Transverse colon (tissue), 4 donors: ENCODE measurements around the gene BCAN. TPM values are rescaled to one million over a fixed set of nuclear protein-coding genes. Genes with fewer than 3 reads are reported as not detected.

ENCODE experiments used
- DNase-seq: peaks from one replicate; pipeline ENCODE4 v3.0.0-alpha.2; 2019
- H3K27ac ChIP-seq, 4 donors: fragments of 200-600 bp; sonication (generic); 2 replicates each; pipeline ENCODE4 v1.5.1; 2016 to 2018; ENCODE audit warnings: inconsistent platforms in 4 of 4
- H3K27me3 ChIP-seq: fragments of 200-600 bp; sonication (generic); 2 replicates; pipeline ENCODE4 v1.5.1; 2017; ENCODE audit warnings: inconsistent platforms
- H3K36me3 ChIP-seq, 4 donors: fragments of 200-600 bp; sonication (generic); 2 replicates each; pipeline ENCODE4 v1.5.1; 2017 to 2019; ENCODE audit warnings: inconsistent platforms in 4 of 4
- H3K4me1 ChIP-seq, 4 donors: fragments of 200-600 bp; sonication (generic); 2 replicates each; pipeline ENCODE4 v1.5.1; 2017 to 2020; ENCODE audit warnings: inconsistent platforms in 4 of 4
- H3K4me3 ChIP-seq, 4 donors: fragments of 200-600 bp; sonication (generic); 1 replicate in 1 of 4; 2 replicates in 3 of 4; pipeline versions ENCODE4 v1.5.1 to v1.6.1; 2017 to 2019; ENCODE audit warnings: inconsistent platforms in 4 of 4
- H3K9me3 ChIP-seq, 2 donors: fragments of 200-600 bp; sonication (generic); 2 replicates each; pipeline ENCODE4 v1.5.1; 2017 to 2019; ENCODE audit warnings: inconsistent platforms in 2 of 2
- EP300 ChIP-seq: sonication (generic); formaldehyde crosslinking; IDR thresholded peaks from one replicate; pipeline ENCODE4 v1.6.1; 2017; ENCODE audit warnings: antibody characterized with exemption, low read depth
- POLR2A ChIP-seq: fragments of 450-650 bp; IDR thresholded peaks from one replicate; pipeline ENCODE4 v1.6.1; 2016; ENCODE audit warnings: antibody characterized with exemption, mild to moderate bottlenecking, moderate library complexity
- POLR2AphosphoS5 ChIP-seq, 3 donors: sonication (generic); formaldehyde crosslinking; IDR thresholded peaks; one replicate each; pipeline ENCODE4 v1.6.1; 2016; ENCODE audit warnings: antibody characterized with exemption in 3 of 3
- WGBS, 2 donors: methylation state at CpG; one replicate each; pipeline ENCODE4 v1.1.5; 2018; ENCODE audit warnings: low coverage in 1 of 2; 5-methylcytosine and 5-hydroxymethylcytosine counted together
- in situ Hi-C, 4 donors: fragments of 200-750 bp; cut with MboI; loops; one replicate each; pipeline versions ENCODE4 v1.15.0 to v1.15.1; 2017; ENCODE audit warnings: low sequenced_read_pairs in 3 of 4, low pct_ligation_motif_present in 1 of 4, low pct_unique_long_range_greater_than_20kb in 1 of 4
- intact Hi-C: fragments of 100-400 bp; cut with DNase I; formaldehyde crosslinking; loops from one replicate; pipeline ENCODE4 v1.15.1; 2023; ENCODE audit warnings: low total_unique reads
- total RNA-seq, 4 donors: library from RNA; depleted of rRNA; stranded (reverse); fragments of >200 nt; gene quantifications; one replicate each; pipeline ENCODE4 v1.1.0, GENCODE V29; 2016
- TF ChIP-seq, protein P1 (sequence below), 5 experiments: fragments of 200-600 bp in 3 of 5; fragments of 450-650 bp in 2 of 5; sonication (generic) in 3 of 5; IDR thresholded peaks; 1 replicate in 2 of 5; 2 replicates in 3 of 5; pipeline ENCODE4 v1.5.1; 2016 to 2017; ENCODE audit warnings: antibody characterized with exemption in 5 of 5, inconsistent platforms in 3 of 5, mild to moderate bottlenecking in 2 of 5, moderate library complexity in 1 of 5

Gene BCAN
- total RNA-seq, 4 donors from 2014 or later: 0.55 to 0.95 TPM; not detected in 2

DNA sequence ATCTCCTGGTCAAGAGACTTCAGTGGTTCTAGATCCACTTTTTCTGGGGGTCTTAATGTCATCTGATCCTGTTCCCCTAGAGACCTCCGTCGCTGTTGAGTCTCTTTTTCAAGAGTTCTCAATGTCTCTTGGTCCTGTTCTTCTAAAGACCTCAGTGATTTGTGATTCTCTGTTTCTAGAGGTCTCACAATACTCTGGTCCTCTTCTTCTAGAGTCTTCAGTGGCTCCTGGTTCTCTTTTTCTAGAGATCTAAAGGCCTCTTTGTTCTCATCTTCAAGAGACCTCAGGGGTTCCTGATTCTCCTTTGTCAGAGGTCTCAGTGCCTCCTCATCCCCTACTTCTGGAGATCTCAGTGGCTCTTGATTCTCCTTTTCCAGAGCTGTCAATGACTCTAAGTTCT is 29.9 kb downstream of the BCAN start:
- in situ Hi-C loops (no loop called here), intact Hi-C loops (no loop called here)
- H3K36me3 ChIP-seq: no peaks in the 10 kb centered on the region
- H3K27me3 ChIP-seq: peaks cover 31% of the 10 kb centered on the region
- no peaks in the 10 kb centered on the region for H3K9me3 ChIP-seq
- H3K27ac ChIP-seq: no peak overlapping the region
- H3K4me3 ChIP-seq: no peak overlapping the region
- no peak for DNase-seq
- 97% methylated on average over 2 of the region's 2 CpGs; no CpG with 5 or more reads in 1 of the 2 donors for WGBS, 2 donors
- H3K4me1 ChIP-seq: peaks cover 12 to 40% (median 23%) of the 10 kb centered on the region in 4 donors
- TF ChIP-seq, protein P1, sequence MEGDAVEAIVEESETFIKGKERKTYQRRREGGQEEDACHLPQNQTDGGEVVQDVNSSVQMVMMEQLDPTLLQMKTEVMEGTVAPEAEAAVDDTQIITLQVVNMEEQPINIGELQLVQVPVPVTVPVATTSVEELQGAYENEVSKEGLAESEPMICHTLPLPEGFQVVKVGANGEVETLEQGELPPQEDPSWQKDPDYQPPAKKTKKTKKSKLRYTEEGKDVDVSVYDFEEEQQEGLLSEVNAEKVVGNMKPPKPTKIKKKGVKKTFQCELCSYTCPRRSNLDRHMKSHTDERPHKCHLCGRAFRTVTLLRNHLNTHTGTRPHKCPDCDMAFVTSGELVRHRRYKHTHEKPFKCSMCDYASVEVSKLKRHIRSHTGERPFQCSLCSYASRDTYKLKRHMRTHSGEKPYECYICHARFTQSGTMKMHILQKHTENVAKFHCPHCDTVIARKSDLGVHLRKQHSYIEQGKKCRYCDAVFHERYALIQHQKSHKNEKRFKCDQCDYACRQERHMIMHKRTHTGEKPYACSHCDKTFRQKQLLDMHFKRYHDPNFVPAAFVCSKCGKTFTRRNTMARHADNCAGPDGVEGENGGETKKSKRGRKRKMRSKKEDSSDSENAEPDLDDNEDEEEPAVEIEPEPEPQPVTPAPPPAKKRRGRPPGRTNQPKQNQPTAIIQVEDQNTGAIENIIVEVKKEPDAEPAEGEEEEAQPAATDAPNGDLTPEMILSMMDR (IDR thresholded peaks at IDR 0.05): no peak
- no peak for TF ChIP-seq POLR2AphosphoS5 (IDR thresholded peaks at IDR 0.05)
- TF ChIP-seq EP300: no peak
- no peak for TF ChIP-seq POLR2A

DNA sequence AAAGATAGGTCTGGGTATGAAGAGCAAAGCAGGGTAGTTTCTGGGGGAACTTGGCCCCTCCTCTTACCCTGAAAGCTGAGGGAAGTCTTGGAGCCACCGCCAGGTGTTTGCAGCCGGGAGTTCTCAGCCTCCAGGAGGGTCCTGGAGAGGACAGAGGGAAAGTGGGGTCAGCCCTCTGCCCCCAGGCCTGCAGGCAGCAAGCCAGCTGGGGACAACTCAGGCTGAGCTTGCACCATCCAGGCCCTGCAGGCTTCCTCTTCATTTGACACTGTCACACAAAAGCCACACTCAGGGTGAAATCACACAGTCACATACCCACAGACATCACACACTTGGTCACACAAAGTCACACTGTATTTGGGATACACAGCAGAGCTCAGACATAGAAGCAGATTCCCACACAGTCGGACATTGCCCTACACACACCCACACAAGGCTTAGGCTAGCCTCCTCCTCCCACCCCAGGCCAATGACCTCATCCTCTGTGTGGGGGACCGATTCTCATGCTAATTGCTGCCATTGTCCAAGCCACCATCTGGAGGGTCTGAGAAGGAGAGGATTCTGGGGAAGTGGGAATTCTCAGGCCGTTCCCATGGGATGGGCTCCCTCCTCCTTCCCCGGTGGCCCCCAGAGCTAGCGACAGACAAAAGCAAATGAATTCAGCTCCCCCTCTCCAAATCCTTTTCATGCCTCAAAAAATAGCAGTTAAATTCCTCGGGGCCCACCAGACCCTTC is 31.6 kb downstream of the BCAN start:
- DNase-seq: no peak
- peaks cover 8 to 40% (median 29%) of the 10 kb centered on the region in 4 donors for H3K4me1 ChIP-seq
- peaks cover 47% of the 10 kb centered on the region for H3K27me3 ChIP-seq
- intact Hi-C loops (no loop called here), in situ Hi-C loops (no loop called here)
- H3K36me3 ChIP-seq: no peaks in the 10 kb centered on the region
- 20 to 62% methylated on average over 1 to 8 of the region's 8 CpGs for WGBS, 2 donors
- H3K27ac ChIP-seq: peak overlapping the region; percentile 17 to 79 (median 50)
- TF ChIP-seq POLR2A (no peak), EP300 (no peak), POLR2AphosphoS5 (IDR thresholded peaks at IDR 0.05) (no peak)
- TF ChIP-seq, protein P1 (IDR thresholded peaks at IDR 0.05): no peak
- no peak overlapping the region for H3K4me3 ChIP-seq
- H3K9me3 ChIP-seq: no peaks in the 10 kb centered on the region

DNA sequence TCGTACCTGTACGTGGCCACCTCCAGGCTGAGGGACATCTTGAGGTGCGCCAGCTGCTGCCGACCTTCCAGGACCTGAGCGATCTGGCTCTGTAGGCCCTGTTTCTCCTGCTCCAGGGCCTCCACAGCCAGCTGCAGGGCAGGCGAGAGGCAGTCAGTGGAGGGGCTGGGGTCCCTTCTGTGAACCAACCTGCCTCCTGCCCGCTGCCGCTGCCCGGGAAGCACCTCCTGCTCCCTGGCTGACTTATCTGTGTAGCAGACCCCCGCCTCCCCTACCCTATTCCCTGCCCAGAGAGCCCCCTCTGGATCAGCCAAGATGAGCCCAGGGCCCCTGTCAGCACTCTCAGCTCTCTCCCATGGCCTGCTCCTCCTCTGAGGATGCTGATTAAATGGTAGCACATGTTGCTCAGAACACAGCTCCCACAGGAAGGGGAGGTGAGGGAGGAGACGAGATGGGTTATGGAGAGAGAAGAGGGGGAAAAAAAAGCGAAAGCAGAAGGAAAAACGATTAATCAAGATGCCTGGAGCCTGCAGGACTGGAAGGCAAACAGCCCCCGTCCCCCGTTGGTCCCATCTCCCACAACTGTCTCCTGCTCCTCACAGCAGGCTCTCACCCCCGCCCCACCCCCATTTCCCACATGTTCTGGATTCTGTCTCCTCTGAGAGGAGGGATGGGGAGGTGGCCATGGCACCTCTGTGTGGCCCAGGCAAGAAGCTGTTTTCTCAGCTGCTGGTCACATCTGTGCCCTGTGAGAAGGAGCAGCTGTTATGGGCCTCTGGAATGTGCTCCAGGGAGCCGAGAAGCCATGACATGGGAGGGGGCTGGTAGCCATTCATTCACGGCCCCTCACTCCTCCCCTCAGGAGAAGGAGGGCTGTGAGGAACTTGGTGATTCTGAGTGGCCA is 33.5 kb downstream of the BCAN start:
- in situ Hi-C loops: loop anchor here in 2 of 4 donors (25.0 kb wide), 1 partner anchor 187 kb away; the partner anchor contains the start of genes INSRR (in 2 of the 2) and NTRK1 (in 2 of the 2)
- 46 to 55% methylated on average over 5 to 18 of the region's 18 CpGs for WGBS, 2 donors
- intact Hi-C loops: loop anchor here (2.0 kb wide), 1 partner anchor 15 kb away; no protein-coding TSS in a partner anchor
- Histone ChIP-seq H3K27me3 (peaks cover 66% of the 10 kb centered on the region), H3K27ac (peak overlapping the region; percentile 56 to 79 (median 69)), H3K4me3 (peak overlapping the region in 3 of 4 donors; percentile 19 to 43 (median 36)), H3K4me1 (peaks cover 8 to 33% (median 26%) of the 10 kb centered on the region in 4 donors), H3K9me3 (no peaks in the 10 kb centered on the region), H3K36me3 (no peaks in the 10 kb centered on the region)
- DNase-seq: no peak
- TF ChIP-seq EP300 (no peak), POLR2A (no peak), POLR2AphosphoS5 (IDR thresholded peaks at IDR 0.05) (no peak)
- TF ChIP-seq, protein P1 (IDR thresholded peaks at IDR 0.05): no peak
